Suprapubic skin (tissue), 4 donors: Measurements from ENCODE around the gene CCDC167.

Experiments
- EP300 ChIP-seq: sonication (generic); formaldehyde crosslinking; IDR thresholded peaks from one replicate; pipeline ENCODE4 v1.6.1; 2017; ENCODE audit warnings: antibody characterized with exemption
- POLR2A ChIP-seq, 2 donors: fragments of 450-650 bp; IDR thresholded peaks; one replicate each; pipeline ENCODE4 v1.6.1; 2017; ENCODE audit warnings: antibody characterized with exemption in 2 of 2, mild to moderate bottlenecking in 2 of 2, moderate library complexity in 2 of 2
- POLR2AphosphoS5 ChIP-seq, 3 donors: sonication (generic); formaldehyde crosslinking; IDR thresholded peaks; one replicate each; pipeline ENCODE4 v1.6.1; 2017; ENCODE audit warnings: antibody characterized with exemption in 3 of 3
- TF ChIP-seq, protein P1 (sequence below), 2 donors: fragments of 200-600 bp in 1 of 2; fragments of 450-650 bp in 1 of 2; sonication (generic) in 1 of 2; IDR thresholded peaks; one replicate each; pipeline ENCODE4 v1.5.1; 2016 to 2019; ENCODE audit warnings: antibody characterized with exemption in 2 of 2, mild to moderate bottlenecking in 1 of 2, moderate library complexity in 1 of 2

DNA sequence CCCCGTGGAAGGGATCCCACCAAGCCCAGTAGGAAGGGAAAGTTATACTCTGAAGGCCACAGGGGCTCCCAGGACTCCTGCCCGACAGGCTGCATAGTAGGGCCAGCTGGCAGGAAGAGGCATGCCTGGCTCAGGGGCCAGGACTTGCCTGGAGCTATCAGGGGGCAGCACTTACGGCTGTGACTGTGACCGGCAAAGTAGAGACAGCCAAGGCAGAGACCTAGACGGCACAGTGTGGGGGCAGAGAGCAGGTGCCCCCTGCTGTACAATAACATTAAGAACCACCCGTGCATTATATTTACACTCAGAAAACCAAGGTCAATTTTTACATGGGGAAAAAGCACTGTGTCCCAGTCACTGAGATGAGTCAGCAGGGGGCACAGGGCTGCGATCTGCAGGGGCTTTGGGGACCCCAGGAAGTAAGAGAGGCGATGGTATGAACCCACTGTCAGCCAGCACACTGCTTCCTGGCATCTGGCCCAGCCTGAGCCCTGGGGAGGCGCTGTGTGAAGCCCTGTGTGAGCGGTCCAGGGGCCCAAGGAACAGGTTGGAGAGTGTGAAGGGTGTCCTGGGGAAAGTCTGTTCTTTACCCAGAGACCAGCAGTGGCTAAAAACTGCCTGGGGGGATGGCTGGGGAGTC lies 9.9 kb downstream of the CCDC167 start:
- TF ChIP-seq POLR2AphosphoS5 (IDR thresholded peaks at IDR 0.05) (no peak), POLR2A (IDR thresholded peaks at IDR 0.05) (no peak), EP300 (no peak)
- TF ChIP-seq, protein P1, sequence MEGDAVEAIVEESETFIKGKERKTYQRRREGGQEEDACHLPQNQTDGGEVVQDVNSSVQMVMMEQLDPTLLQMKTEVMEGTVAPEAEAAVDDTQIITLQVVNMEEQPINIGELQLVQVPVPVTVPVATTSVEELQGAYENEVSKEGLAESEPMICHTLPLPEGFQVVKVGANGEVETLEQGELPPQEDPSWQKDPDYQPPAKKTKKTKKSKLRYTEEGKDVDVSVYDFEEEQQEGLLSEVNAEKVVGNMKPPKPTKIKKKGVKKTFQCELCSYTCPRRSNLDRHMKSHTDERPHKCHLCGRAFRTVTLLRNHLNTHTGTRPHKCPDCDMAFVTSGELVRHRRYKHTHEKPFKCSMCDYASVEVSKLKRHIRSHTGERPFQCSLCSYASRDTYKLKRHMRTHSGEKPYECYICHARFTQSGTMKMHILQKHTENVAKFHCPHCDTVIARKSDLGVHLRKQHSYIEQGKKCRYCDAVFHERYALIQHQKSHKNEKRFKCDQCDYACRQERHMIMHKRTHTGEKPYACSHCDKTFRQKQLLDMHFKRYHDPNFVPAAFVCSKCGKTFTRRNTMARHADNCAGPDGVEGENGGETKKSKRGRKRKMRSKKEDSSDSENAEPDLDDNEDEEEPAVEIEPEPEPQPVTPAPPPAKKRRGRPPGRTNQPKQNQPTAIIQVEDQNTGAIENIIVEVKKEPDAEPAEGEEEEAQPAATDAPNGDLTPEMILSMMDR (IDR thresholded peaks at IDR 0.05) = no peak
